Left lobe of liver (tissue), 2 donors: ENCODE data around the gene PITPNB. TPM values are rescaled to one million over a fixed set of nuclear protein-coding genes. Genes with fewer than 3 reads are reported as not detected.

ENCODE experiments used
- ATAC-seq: fragments of 200-7000 bp; cut with Tn5 transposase; one replicate; pipeline ENCODE4 v1.9.1; 2020; ENCODE audit warnings: mild to moderate bottlenecking, moderate library complexity
- DNase-seq: peaks from one replicate; pipeline ENCODE4 v3.0.0-alpha.2; 2020; ENCODE audit warnings: low spot score
- total RNA-seq: library from RNA; stranded (reverse); gene quantifications from one replicate; pipeline ENCODE4 v1.2.1, GENCODE V29; 2021
- donor health status: DM: no; HTN: no; CAD: no; lungs with moderate emphysema.
- donor health status: DM: no; HTN: yes; CAD: no.

The PITPNB gene
- total RNA-seq, 1 donor from 2014 or later, result 30.6 TPM

- ATAC-seq, result peak; percentile 61
Measured at GRCh38 chr22:27881421-27881820, 37.6 kb downstream of the PITPNB start.

DNA sequence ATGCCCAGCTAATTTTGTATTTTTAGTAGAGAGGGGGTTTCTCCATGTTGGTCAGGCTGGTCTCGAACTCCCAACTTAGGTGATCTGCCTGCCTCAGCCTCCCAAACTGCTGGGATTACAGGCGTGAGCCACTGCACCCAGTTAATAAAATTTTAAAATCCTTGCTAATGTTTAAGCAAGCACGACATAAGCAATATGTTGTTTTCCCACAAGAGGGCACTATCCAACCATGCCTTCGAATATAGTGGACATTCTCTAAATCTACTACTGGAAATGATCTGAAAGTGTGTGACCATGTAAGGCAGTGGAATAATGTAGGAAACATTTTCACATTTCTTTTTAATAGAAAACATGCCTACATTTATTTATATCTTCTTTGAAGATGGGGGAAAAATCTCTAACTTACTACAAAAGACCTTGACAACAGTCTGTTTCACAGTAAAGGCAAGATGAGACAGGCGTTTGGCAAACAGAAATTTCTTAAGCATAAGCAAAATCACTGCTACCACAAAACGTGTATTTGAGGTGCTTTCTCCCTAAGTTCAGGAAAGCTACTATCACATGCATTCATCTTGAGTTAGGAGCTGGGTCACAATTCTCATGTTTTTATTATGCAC, 38.2 kb downstream of the PITPNB start:
- DNase-seq, result no peak

More at GRCh38 chr22:27881421-27881820, 37.6 kb downstream of the PITPNB start:
- DNase-seq, result no peak

GRCh38 chr22:27879923-27880322, 39.1 kb downstream of the PITPNB start:
- peak; percentile 60 for ATAC-seq
- no peak for DNase-seq

More for the DNA sequence above, 38.2 kb downstream of the PITPNB start:
- ATAC-seq, result peak; percentile 87

- no peak for DNase-seq
- no peak for ATAC-seq
Measured at GRCh38 chr22:27878541-27878940, 40.5 kb downstream of the PITPNB start.

GRCh38 chr22:27877501-27877900, 41.6 kb downstream of the PITPNB start:
- ATAC-seq (no peak), DNase-seq (no peak)

DNA sequence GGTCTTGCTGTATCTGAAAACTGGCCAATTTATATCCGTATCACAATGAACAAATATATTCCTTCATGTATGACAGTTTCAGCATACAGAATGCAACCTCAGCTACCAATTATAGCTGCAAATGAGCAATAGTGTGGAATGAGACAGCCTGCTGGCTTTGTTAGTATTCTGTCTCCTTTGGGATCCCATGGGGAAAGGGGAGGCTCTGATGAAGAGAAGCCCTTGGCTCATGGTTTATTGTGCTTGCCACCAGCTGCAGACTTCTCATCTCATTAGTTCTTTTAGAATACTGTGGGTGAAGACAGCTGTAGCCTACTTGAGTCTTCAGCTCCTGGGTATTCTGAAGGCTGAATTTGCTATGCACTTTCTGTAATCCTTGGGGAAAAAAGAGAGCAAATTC, 42.4 kb downstream of the PITPNB start:
- no peak for ATAC-seq

GRCh38 chr22:27875951-27876350, 43.1 kb downstream of the PITPNB start:
- no peak for DNase-seq
- no peak for ATAC-seq

More for the DNA sequence above, 42.4 kb downstream of the PITPNB start:
- DNase-seq, result no peak

GRCh38 chr22:27874764-27875163, 44.3 kb downstream of the PITPNB start:
- ATAC-seq, result no peak
- DNase-seq, result no peak

GRCh38 chr22:27874185-27874584, 44.9 kb downstream of the PITPNB start:
- DNase-seq (no peak), ATAC-seq (no peak)

- ATAC-seq (peak; percentile 16), DNase-seq (no peak)
Measured at GRCh38 chr22:27873472-27873871, 45.6 kb downstream of the PITPNB start.

DNA sequence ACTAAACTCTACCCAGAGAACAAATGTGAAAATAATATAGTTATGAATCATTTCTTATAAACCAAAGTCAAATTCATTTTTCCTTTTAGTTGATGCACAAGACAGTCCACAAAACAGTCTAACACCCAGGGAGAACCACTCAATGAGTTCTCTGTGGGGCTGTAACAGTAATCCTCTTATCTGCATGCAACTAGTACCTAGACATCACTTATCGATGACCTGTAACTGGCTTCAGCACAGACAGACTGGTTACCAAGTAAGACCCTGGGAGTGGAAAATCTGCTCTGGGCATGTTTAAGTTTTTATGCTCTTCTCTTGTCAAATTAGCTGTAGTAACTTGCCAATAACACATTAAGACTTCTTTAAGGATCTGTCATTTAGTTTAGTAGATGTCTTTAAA, 46.6 kb downstream of the PITPNB start:
- no peak for ATAC-seq
- no peak for DNase-seq

- ATAC-seq (peak; percentile 47), DNase-seq (no peak)
Measured at GRCh38 chr22:27871306-27872014, 47.6 kb downstream of the PITPNB start.

DNA sequence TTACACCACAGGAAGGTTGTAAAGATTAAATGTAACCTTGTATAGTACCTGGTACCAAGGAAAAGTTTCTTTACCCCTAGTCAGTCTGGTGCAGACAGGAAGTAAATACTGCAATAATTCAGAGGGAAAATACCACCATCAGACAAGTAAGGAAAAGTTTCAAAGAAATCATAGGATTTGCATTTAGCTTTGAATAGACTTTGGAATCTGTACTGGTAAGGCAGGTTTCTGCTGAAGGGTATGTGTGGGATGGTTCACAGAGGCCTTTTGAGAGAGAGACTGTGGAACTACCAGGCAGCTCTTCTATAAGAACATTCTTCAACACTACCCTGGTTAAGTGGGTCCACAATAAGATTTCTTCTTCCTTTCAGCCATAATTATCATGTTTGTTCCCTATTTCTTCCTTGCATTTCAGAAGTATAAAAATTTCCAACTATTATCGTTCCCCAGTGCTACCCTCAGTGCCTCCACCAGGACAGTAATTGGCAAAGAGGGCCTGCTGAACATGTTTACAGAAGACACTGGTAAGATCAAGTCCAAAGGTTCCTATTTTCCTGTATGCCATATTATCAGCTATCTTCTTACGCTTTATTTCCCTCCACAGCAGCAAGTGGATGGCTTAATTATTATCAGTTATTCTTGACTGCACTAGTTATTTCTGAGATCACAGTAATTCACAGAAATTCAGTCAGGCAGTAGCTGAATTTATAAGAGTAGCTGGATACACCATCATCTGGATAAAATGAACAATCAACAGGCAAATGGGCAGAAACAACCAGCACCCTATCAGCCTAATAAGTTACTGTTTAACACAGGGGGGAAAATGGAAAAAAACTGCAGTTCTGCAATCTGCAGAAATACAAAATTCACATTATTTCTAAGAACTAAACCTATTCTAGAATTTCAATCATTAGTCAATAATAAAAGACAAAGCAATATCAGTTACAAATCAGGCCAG, 48.5 kb downstream of the PITPNB start:
- ATAC-seq (peak; percentile 74), DNase-seq (no peak)

- ATAC-seq (no peak), DNase-seq (no peak)
Measured at GRCh38 chr22:27868732-27869282, 50.2 kb downstream of the PITPNB start.

- no peak for DNase-seq
- ATAC-seq, result no peak
Measured at GRCh38 chr22:27867953-27868731, 50.9 kb downstream of the PITPNB start.

DNA sequence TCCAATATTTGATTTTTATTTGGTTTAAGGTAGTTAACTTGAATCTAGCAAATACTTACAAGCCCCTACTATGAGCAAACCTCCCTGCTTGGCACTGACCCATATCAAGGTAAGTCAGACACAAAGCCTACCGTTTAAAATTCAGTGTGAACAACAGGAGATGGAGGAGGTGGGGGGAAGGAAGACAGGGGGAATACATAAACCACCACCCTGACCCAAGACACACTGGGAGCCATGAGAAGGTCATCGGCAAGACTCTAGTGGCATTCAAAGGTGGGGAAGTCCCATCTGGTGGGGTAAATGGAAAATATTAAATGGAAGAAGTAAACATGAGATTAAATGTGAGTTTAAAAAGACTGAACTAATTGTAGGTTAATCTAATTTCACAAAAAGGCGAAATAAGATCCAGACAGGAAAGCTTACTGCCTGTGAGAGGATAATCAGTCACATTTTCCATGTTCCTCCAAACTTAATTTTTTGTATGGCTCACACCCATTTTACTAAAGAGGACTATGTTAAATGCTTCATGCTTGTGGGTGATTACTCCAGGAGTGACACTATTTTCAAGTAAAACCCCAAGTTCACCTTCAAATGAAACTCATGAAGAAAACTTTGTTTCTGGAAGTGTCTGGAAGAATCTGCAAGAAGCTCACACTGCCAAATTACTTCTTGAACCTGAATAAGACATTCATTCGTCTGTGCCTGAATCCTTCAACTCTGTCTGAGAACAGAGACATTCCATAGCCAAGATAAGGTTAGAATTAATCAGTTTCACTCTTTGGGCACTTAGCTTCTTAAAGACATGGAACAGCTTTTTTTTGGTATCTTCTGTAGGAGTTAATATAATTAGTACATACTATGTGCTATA, 51.7 kb downstream of the PITPNB start:
- ATAC-seq, result peak; percentile 1
- no peak for DNase-seq

GRCh38 chr22:27866135-27867084, 52.6 kb downstream of the PITPNB start:
- DNase-seq, result peak; percentile 79

GRCh38 chr22:27865496-27865895, 53.6 kb downstream of the PITPNB start:
- ATAC-seq (peak; percentile 22), DNase-seq (no peak)

More at GRCh38 chr22:27866135-27867084, 52.6 kb downstream of the PITPNB start:
- ATAC-seq, result peak; percentile 47
